ENCODE measurements around the gene RSBN1L. TPM values are rescaled to one million over a fixed set of nuclear protein-coding genes. Genes with fewer than 3 reads are reported as not detected.
"Not testable (repeated sequence)": the region's sequence is repeated elsewhere in the genome, so short reads cannot be mapped to it uniquely, and the experiment has no call there.

The RSBN1L gene
- total RNA-seq, 1 donor from 2014 or later = 27.0 TPM

GRCh38 chr7:77702968-77703472 lies 6.8 kb downstream of the RSBN1L start:
- Mint-ChIP-seq H3K27ac (ENCODE audit: unreplicated experiment) (no peak overlapping the region), H3K9me3 (ENCODE audit: unreplicated experiment) (peaks cover 2% of the 10 kb centered on the region), H3K4me3 (ENCODE audit: unreplicated experiment) (no peak overlapping the region), H3K27me3 (ENCODE audit: unreplicated experiment) (peaks cover under 1% of the 10 kb centered on the region), H3K4me1 (ENCODE audit: low read depth, unreplicated experiment) (peaks cover 25% of the 10 kb centered on the region), H3K36me3 (ENCODE audit: unreplicated experiment) (no peaks in the 10 kb centered on the region)
- TF ChIP-seq CTCF (IDR thresholded peaks at IDR 0.05; ENCODE audit: partially characterized antibody, unreplicated experiment) = no peak
- DNase-seq = no peak

DNA sequence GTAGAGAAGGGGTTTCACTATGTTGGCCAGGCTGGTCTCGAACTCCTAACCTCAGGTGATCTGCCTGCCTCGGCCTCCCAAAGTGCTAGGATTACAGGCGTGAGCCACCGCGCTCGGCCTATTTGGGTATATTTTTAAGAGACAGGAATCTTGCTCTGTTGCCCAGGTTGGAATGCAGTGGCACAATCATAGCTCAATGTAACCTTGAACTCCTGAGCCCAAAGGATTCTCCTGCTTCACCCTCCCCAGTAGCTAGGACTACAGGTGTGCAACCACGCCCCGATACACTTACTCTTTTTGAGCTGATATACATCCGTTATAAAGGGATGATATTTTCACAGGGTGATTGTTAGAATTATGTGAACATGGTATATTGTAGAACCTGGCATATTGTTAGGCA lies 7.4 kb downstream of the RSBN1L start:
- H3K4me3 Mint-ChIP-seq (ENCODE audit: unreplicated experiment); DNase-seq; H3K9me3 Mint-ChIP-seq (ENCODE audit: unreplicated experiment); H3K27me3 Mint-ChIP-seq (ENCODE audit: unreplicated experiment); H3K36me3 Mint-ChIP-seq (ENCODE audit: unreplicated experiment); H3K27ac Mint-ChIP-seq (ENCODE audit: unreplicated experiment): not testable (repeated sequence)
- peaks cover 23% of the 10 kb centered on the region for H3K4me1 Mint-ChIP-seq (ENCODE audit: low read depth, unreplicated experiment)

DNA sequence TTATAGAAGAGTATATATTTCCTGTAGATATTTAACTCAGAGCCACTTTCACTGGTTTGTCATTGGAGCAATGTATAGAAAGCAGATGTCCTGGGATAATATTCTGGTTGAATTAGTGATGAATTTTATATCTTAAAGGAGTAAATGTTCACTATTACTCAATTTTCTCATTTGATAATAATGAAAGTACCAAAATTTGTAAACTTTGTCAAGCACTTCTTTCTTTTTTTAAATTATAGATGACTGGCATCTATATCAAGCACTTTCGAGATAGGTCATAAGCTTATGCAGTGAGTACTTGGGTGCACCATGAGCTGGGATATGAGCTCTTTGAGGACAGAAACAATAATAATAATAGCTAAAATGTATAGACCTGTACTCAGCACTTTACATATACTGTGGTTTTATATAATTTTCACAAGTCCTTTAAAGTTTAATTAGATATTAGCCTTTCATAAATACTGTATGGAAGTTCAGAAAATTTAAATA lies 11.3 kb downstream of the RSBN1L start:
- Mint-ChIP-seq H3K27ac (ENCODE audit: unreplicated experiment) (no peak overlapping the region), H3K4me3 (ENCODE audit: unreplicated experiment) (no peak overlapping the region), H3K9me3 (ENCODE audit: unreplicated experiment) (no peaks in the 10 kb centered on the region), H3K36me3 (ENCODE audit: unreplicated experiment) (no peaks in the 10 kb centered on the region), H3K27me3 (ENCODE audit: unreplicated experiment) (peaks cover 2% of the 10 kb centered on the region), H3K4me1 (ENCODE audit: low read depth, unreplicated experiment) (peaks cover 7% of the 10 kb centered on the region)
- no peak for DNase-seq
- no peak for TF ChIP-seq CTCF (IDR thresholded peaks at IDR 0.05; ENCODE audit: partially characterized antibody, unreplicated experiment)

GRCh38 chr7:77710067-77710466 lies 13.8 kb downstream of the RSBN1L start:
- no peak for TF ChIP-seq CTCF (IDR thresholded peaks at IDR 0.05; ENCODE audit: partially characterized antibody, unreplicated experiment)
- peaks cover 2% of the 10 kb centered on the region for H3K4me1 Mint-ChIP-seq (ENCODE audit: low read depth, unreplicated experiment)
- no peak overlapping the region for H3K4me3 Mint-ChIP-seq (ENCODE audit: unreplicated experiment)
- no peak for DNase-seq
- H3K27ac Mint-ChIP-seq (ENCODE audit: unreplicated experiment) = no peak overlapping the region
- no peaks in the 10 kb centered on the region for H3K9me3 Mint-ChIP-seq (ENCODE audit: unreplicated experiment)
- no peaks in the 10 kb centered on the region for H3K36me3 Mint-ChIP-seq (ENCODE audit: unreplicated experiment)
- H3K27me3 Mint-ChIP-seq (ENCODE audit: unreplicated experiment) = peaks cover 2% of the 10 kb centered on the region

GRCh38 chr7:77710861-77711260 lies 14.6 kb downstream of the RSBN1L start:
- H3K4me3 Mint-ChIP-seq (ENCODE audit: unreplicated experiment) = no peak overlapping the region
- TF ChIP-seq CTCF (IDR thresholded peaks at IDR 0.05; ENCODE audit: partially characterized antibody, unreplicated experiment) = no peak
- peaks cover 2% of the 10 kb centered on the region for H3K4me1 Mint-ChIP-seq (ENCODE audit: low read depth, unreplicated experiment)
- H3K36me3 Mint-ChIP-seq (ENCODE audit: unreplicated experiment) = no peaks in the 10 kb centered on the region
- DNase-seq = no peak
- peaks cover 2% of the 10 kb centered on the region for H3K27me3 Mint-ChIP-seq (ENCODE audit: unreplicated experiment)
- no peak overlapping the region for H3K27ac Mint-ChIP-seq (ENCODE audit: unreplicated experiment)
- H3K9me3 Mint-ChIP-seq (ENCODE audit: unreplicated experiment) = no peaks in the 10 kb centered on the region
